ENCODE results near the gene DAPP1.

DAPP1 gene

DNA sequence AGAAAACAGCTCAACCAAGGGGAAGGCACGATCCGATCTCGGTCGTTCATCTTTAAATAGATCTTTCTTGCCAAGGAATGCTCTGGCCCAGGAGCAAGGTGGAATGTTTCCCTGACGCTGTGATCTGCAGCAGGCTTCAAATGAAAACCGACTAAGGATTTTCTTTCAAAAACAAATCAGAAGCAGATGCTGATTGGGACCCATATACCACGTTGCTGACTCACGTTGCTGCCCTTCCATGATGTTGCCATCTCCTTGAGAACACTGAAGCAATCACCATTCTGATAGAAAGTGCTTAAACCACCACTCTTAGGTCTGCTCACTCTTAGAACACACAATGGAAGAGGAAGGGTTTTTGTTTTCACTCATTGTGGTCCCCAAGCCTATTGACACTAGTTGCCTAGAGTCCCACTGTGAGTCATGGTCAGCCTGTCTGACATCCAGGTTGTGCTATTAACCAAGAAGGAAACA, 51.5 kb downstream of the DAPP1 start:
- H3K18ac ChIP-seq (ENCODE audit: low read length), result no peak overlapping the region
- H3K79me1 ChIP-seq (ENCODE audit: low read depth, low read length), result no peaks in the 10 kb centered on the region
- H3K9me3 ChIP-seq (replicated peaks in 1 of 2; ENCODE audit: control insufficient read depth in 2 of 2, insufficient read depth in 1 of 2, low read depth in 1 of 2, low read length in 2 of 2), result no peaks in the 10 kb centered on the region
- WGBS, 2 donors (ENCODE audit: extremely low coverage in 2 of 2, insufficient read length in 2 of 2, insufficient replicate concordance in 1 of 2), result no CpG with 5 or more reads among the region's 8 CpGs
- no peak overlapping the region for H4K91ac ChIP-seq (ENCODE audit: low read depth, low read length, poor library complexity)
- no peak overlapping the region for H3K4me2 ChIP-seq (ENCODE audit: insufficient read depth, low read length, poor library complexity, severe bottlenecking)
- no peak overlapping the region for H2AK5ac ChIP-seq (ENCODE audit: low read depth, low read length)
- H3K4me3 ChIP-seq (ENCODE audit: low read length in 2 of 2), result no peak overlapping the region
- H3K27ac ChIP-seq (replicated peaks; ENCODE audit: low read length), result no peak overlapping the region
- no peak overlapping the region for H3K4ac ChIP-seq (ENCODE audit: low read length)
- DNase-seq (ENCODE audit: low spot score), result no peak
- no peak overlapping the region for H3K9ac ChIP-seq (ENCODE audit: low read depth, low read length, poor library complexity)
- no peaks in the 10 kb centered on the region for H3K36me3 ChIP-seq (replicated peaks in 1 of 2; ENCODE audit: control insufficient read depth in 2 of 2, insufficient read depth in 2 of 2, low read length in 2 of 2)
- no peak overlapping the region for H3K14ac ChIP-seq (ENCODE audit: low read length)
- peaks cover 3 to 5% of the 10 kb centered on the region in 2 donors for H3K4me1 ChIP-seq (ENCODE audit: control insufficient read depth in 2 of 2, insufficient read depth in 1 of 2, low read depth in 1 of 2, low read length in 2 of 2)
- H2BK12ac ChIP-seq (ENCODE audit: low read length), result no peak overlapping the region
- no peaks in the 10 kb centered on the region for H3K27me3 ChIP-seq (ENCODE audit: control insufficient read depth in 3 of 3, insufficient read depth in 3 of 3, low read depth in 1 of 3, low read length in 3 of 3)
- H4K8ac ChIP-seq (ENCODE audit: low read depth, low read length), result no peak overlapping the region
- no peak overlapping the region for H2BK120ac ChIP-seq (ENCODE audit: low read depth, low read length)
- no peak overlapping the region for H2BK5ac ChIP-seq (ENCODE audit: low read length)
- H2AFZ ChIP-seq (ENCODE audit: low read length), result peak overlapping the region; percentile 79
- H2BK15ac ChIP-seq (ENCODE audit: low read length), result no peak overlapping the region
- H3K23ac ChIP-seq (ENCODE audit: low read depth, low read length, poor library complexity), result no peak overlapping the region

DNA sequence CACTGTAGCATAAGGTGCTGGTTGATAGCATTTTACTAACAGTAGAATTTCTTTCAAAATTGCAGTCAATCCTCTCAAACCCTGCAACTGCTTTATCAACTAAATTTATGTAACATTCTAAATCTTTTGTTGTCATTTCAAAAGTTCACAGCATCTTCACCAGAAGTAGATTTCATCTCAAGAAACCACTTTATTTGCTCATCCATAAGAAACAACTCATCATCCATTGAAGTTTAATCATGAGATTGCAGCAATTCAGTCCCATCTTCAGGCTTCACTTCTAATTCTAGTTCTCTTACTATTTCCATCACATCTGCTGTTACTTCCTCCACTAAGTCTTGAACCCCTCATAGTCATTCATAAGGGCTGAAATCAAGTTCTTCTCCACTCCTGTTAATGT, 55.9 kb downstream of the DAPP1 start:
- H2BK120ac ChIP-seq (ENCODE audit: low read depth, low read length), result no peak overlapping the region
- H3K4me3 ChIP-seq (ENCODE audit: low read length in 2 of 2), result no peak overlapping the region
- H2BK12ac ChIP-seq (ENCODE audit: low read length), result no peak overlapping the region
- no peaks in the 10 kb centered on the region for H3K36me3 ChIP-seq (replicated peaks in 1 of 2; ENCODE audit: control insufficient read depth in 2 of 2, insufficient read depth in 2 of 2, low read length in 2 of 2)
- H3K79me1 ChIP-seq (ENCODE audit: low read depth, low read length), result no peaks in the 10 kb centered on the region
- no peak overlapping the region for H2BK5ac ChIP-seq (ENCODE audit: low read length)
- H3K4ac ChIP-seq (ENCODE audit: low read length), result no peak overlapping the region
- H3K4me1 ChIP-seq (ENCODE audit: control insufficient read depth in 2 of 2, insufficient read depth in 1 of 2, low read depth in 1 of 2, low read length in 2 of 2), result peaks cover 3 to 5% of the 10 kb centered on the region in 2 donors
- H4K91ac ChIP-seq (ENCODE audit: low read depth, low read length, poor library complexity), result no peak overlapping the region
- no peak overlapping the region for H4K8ac ChIP-seq (ENCODE audit: low read depth, low read length)
- no peak overlapping the region for H3K18ac ChIP-seq (ENCODE audit: low read length)
- H3K27me3 ChIP-seq (ENCODE audit: control insufficient read depth in 3 of 3, insufficient read depth in 3 of 3, low read depth in 1 of 3, low read length in 3 of 3), result no peaks in the 10 kb centered on the region
- no peak for DNase-seq (ENCODE audit: low spot score)
- H3K4me2 ChIP-seq (ENCODE audit: insufficient read depth, low read length, poor library complexity, severe bottlenecking), result no peak overlapping the region
- no peak overlapping the region for H3K9ac ChIP-seq (ENCODE audit: low read depth, low read length, poor library complexity)
- no peak overlapping the region for H3K14ac ChIP-seq (ENCODE audit: low read length)
- H3K9me3 ChIP-seq (replicated peaks in 1 of 2; ENCODE audit: control insufficient read depth in 2 of 2, insufficient read depth in 1 of 2, low read depth in 1 of 2, low read length in 2 of 2), result no peaks in the 10 kb centered on the region
- no peak overlapping the region for H2AFZ ChIP-seq (ENCODE audit: low read length)
- no peak overlapping the region for H3K23ac ChIP-seq (ENCODE audit: low read depth, low read length, poor library complexity)
- no peak overlapping the region for H3K27ac ChIP-seq (replicated peaks; ENCODE audit: low read length)
- H2AK5ac ChIP-seq (ENCODE audit: low read depth, low read length), result no peak overlapping the region
- no peak overlapping the region for H2BK15ac ChIP-seq (ENCODE audit: low read length)

DNA sequence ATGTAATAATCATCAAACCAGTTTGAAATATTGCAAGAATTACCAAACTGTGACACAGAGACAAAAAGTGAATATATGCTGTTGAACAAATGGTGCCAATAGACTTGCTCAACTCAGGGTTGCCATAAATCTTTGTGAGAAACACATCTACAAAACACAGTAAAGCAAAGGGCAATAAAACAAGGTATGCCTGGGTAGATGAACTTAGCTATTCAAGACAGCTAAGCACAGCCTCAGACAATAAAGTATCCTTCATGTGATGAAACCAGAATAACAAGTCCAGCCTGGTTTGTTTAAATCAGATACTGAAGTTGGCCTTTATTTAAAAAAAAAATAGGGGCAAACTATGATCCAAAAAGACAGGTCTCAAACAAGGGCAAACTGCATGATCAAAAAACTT, 58.4 kb downstream of the DAPP1 start:
- Histone ChIP-seq H3K27me3 (ENCODE audit: control insufficient read depth in 3 of 3, insufficient read depth in 3 of 3, low read depth in 1 of 3, low read length in 3 of 3) (no peaks in the 10 kb centered on the region), H3K4me3 (ENCODE audit: low read length in 2 of 2) (no peak overlapping the region), H2AFZ (ENCODE audit: low read length) (no peak overlapping the region), H4K91ac (ENCODE audit: low read depth, low read length, poor library complexity) (no peak overlapping the region), H3K27ac (replicated peaks; ENCODE audit: low read length) (no peak overlapping the region), H4K8ac (ENCODE audit: low read depth, low read length) (no peak overlapping the region), H2BK5ac (ENCODE audit: low read length) (no peak overlapping the region), H2AK5ac (ENCODE audit: low read depth, low read length) (no peak overlapping the region), H3K79me1 (ENCODE audit: low read depth, low read length) (no peaks in the 10 kb centered on the region), H2BK120ac (ENCODE audit: low read depth, low read length) (no peak overlapping the region), H3K36me3 (replicated peaks in 1 of 2; ENCODE audit: control insufficient read depth in 2 of 2, insufficient read depth in 2 of 2, low read length in 2 of 2) (peaks cover 1 to 18% of the 10 kb centered on the region in 2 donors), H3K4me2 (ENCODE audit: insufficient read depth, low read length, poor library complexity, severe bottlenecking) (no peak overlapping the region), H3K23ac (ENCODE audit: low read depth, low read length, poor library complexity) (no peak overlapping the region), H3K9me3 (replicated peaks in 1 of 2; ENCODE audit: control insufficient read depth in 2 of 2, insufficient read depth in 1 of 2, low read depth in 1 of 2, low read length in 2 of 2) (no peaks in the 10 kb centered on the region), H2BK12ac (ENCODE audit: low read length) (no peak overlapping the region), H3K14ac (ENCODE audit: low read length) (no peak overlapping the region), H3K18ac (ENCODE audit: low read length) (no peak overlapping the region), H3K9ac (ENCODE audit: low read depth, low read length, poor library complexity) (no peak overlapping the region), H3K4me1 (ENCODE audit: control insufficient read depth in 2 of 2, insufficient read depth in 1 of 2, low read depth in 1 of 2, low read length in 2 of 2) (no peaks in the 10 kb centered on the region), H3K4ac (ENCODE audit: low read length) (no peak overlapping the region), H2BK15ac (ENCODE audit: low read length) (no peak overlapping the region)
- DNase-seq (ENCODE audit: low spot score), result no peak

DNA sequence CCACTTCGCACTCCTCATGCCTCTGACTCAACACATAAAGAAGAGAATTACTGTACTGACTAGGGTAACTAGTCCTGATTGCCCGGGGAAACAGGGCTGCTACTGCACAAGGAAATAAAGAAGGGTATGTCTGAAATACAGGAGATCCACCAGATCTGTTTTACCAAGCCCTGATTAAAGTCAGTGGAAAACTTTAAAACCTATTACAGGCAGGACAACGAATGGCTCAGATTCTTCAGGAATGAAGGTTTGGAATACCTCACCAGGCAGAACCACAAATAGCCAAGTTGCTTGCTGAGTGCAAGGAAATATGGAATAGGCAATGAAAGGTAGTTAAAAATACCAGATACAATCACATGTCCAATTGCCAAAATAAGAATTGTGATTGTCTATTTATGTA, 60.3 kb downstream of the DAPP1 start:
- no peak overlapping the region for H3K18ac ChIP-seq (ENCODE audit: low read length)
- H2BK120ac ChIP-seq (ENCODE audit: low read depth, low read length), result no peak overlapping the region
- H3K36me3 ChIP-seq (replicated peaks in 1 of 2; ENCODE audit: control insufficient read depth in 2 of 2, insufficient read depth in 2 of 2, low read length in 2 of 2), result peaks cover 5 to 37% of the 10 kb centered on the region in 2 donors
- H3K4me2 ChIP-seq (ENCODE audit: insufficient read depth, low read length, poor library complexity, severe bottlenecking), result no peak overlapping the region
- no peaks in the 10 kb centered on the region for H3K9me3 ChIP-seq (replicated peaks in 1 of 2; ENCODE audit: control insufficient read depth in 2 of 2, insufficient read depth in 1 of 2, low read depth in 1 of 2, low read length in 2 of 2)
- H2BK12ac ChIP-seq (ENCODE audit: low read length), result no peak overlapping the region
- H2BK15ac ChIP-seq (ENCODE audit: low read length), result no peak overlapping the region
- no peak overlapping the region for H2BK5ac ChIP-seq (ENCODE audit: low read length)
- H3K4ac ChIP-seq (ENCODE audit: low read length), result no peak overlapping the region
- no peak for DNase-seq (ENCODE audit: low spot score)
- H3K4me3 ChIP-seq (ENCODE audit: low read length in 2 of 2), result no peak overlapping the region
- no peak overlapping the region for H2AFZ ChIP-seq (ENCODE audit: low read length)
- no peak overlapping the region for H3K9ac ChIP-seq (ENCODE audit: low read depth, low read length, poor library complexity)
- no peak overlapping the region for H3K14ac ChIP-seq (ENCODE audit: low read length)
- H3K23ac ChIP-seq (ENCODE audit: low read depth, low read length, poor library complexity), result no peak overlapping the region
- no CpG with 5 or more reads among the region's 3 CpGs for WGBS, 2 donors (ENCODE audit: extremely low coverage in 2 of 2, insufficient read length in 2 of 2, insufficient replicate concordance in 1 of 2)
- no peak overlapping the region for H4K91ac ChIP-seq (ENCODE audit: low read depth, low read length, poor library complexity)
- no peak overlapping the region for H3K27ac ChIP-seq (replicated peaks; ENCODE audit: low read length)
- H3K4me1 ChIP-seq (ENCODE audit: control insufficient read depth in 2 of 2, insufficient read depth in 1 of 2, low read depth in 1 of 2, low read length in 2 of 2), result no peaks in the 10 kb centered on the region
- H3K27me3 ChIP-seq (ENCODE audit: control insufficient read depth in 3 of 3, insufficient read depth in 3 of 3, low read depth in 1 of 3, low read length in 3 of 3), result no peaks in the 10 kb centered on the region
- no peaks in the 10 kb centered on the region for H3K79me1 ChIP-seq (ENCODE audit: low read depth, low read length)
- H2AK5ac ChIP-seq (ENCODE audit: low read depth, low read length), result no peak overlapping the region
- H4K8ac ChIP-seq (ENCODE audit: low read depth, low read length), result no peak overlapping the region

All from neuronal stem cell (in vitro differentiated cells).